KOPT-K1 (cell line): Measurements from ENCODE around the gene CHN2.

Source experiments
- H3K27ac ChIP-seq: fragments of 200-600 bp; sonication (generic); 2 replicates; pipeline ENCODE4 v1.5.1; 2016; ENCODE audit warnings: antibody characterized with exemption, mild to moderate bottlenecking, low read depth, low read length; ENCODE audit not compliant: poor library complexity, severe bottlenecking
- H3K36me3 ChIP-seq: fragments of 200-600 bp; sonication (generic); 2 replicates; pipeline ENCODE4 v1.5.1; 2017; ENCODE audit warnings: antibody characterized with exemption, mild to moderate bottlenecking, low read length, moderate library complexity; ENCODE audit not compliant: insufficient read depth
- H3K9me3 ChIP-seq: fragments of 200-600 bp; sonication (generic); 2 replicates; pipeline ENCODE4 v1.5.1; 2017; ENCODE audit warnings: antibody characterized with exemption, low read length, mild to moderate bottlenecking; ENCODE audit not compliant: insufficient read depth, poor library complexity, severe bottlenecking

CHN2 gene

DNA sequence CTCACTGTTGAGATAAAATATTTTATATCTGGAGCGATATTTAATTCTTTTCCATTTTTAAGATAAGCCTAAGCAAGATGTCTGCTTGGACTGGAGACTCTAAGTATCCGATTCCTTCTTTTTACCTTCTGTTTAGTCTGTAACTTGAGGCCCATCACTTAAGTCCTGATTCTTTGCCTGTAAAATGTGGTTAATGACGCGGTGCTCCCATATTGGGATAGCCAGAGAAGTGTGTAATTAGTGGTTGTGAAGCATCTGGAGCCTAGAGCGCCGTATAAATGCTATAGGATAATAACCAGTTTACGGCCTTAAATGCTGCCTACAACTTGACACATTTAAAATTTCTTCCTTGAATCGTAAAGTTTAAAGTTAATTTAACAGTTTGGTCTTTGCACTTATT is 132.9 kb downstream of the CHN2 start:
- no peaks in the 10 kb centered on the region for H3K36me3 ChIP-seq
- no peaks in the 10 kb centered on the region for H3K9me3 ChIP-seq
- peak overlapping the region; percentile 89 for H3K27ac ChIP-seq

DNA sequence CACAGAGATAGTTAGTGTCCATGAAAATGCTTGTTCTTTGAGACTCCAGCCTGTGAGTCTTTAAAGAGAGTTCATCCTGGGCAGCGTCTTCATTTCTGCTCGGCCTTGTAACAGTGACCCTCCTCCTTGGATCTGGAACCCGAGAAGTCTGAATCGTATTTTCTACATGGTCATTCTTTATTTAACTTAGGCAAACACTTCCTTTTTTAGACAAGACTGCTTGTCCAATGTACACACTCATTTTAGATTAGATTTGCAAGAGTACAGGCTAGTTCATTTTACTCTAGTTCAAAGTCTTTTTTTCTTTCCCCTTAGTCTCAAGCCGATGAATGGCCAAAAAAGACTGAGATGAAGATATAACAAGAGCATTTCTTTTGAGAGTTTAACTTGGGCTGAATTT is 133.5 kb downstream of the CHN2 start:
- Histone ChIP-seq H3K36me3 (no peaks in the 10 kb centered on the region), H3K9me3 (no peaks in the 10 kb centered on the region), H3K27ac (peak overlapping the region; percentile 89)

DNA sequence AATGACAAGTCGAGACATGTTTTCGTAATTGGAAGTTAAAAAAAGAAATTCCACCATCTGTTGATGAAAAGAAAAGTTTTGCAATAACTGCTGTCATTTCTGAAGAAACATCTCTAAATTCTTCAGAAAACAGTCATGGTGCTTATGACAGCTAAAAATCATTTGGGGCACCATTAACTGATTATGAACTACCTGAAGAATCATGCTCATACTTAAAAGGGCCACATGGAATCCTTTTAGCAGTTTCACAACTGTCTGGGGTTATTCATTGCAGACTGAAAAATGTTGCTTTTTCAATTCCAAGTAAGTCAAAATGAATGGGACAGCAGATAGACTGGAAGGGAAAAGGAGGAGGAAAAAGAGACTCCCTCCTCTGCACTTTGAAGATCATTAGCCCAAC is 134.2 kb downstream of the CHN2 start:
- Histone ChIP-seq H3K36me3 (no peaks in the 10 kb centered on the region), H3K9me3 (no peaks in the 10 kb centered on the region), H3K27ac (peak overlapping the region; percentile 89)

DNA sequence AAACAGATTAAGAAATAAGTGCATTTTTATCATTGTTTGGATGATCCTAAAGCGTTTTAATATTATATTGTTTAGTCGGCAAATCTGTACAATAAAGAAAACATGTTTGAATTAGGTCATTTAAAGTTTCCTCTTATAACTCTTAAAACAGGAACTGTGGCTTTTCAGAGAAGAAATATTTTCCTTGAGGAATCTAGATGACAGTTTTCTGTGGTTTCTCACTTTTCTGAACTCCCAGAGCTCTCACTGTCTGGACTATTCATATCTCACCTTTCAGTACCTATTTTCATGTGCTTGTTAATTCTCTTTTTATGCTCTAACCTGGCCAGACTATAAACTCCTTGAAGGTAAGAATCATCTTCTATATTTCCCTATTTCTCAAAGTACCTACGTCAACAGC is 135.1 kb downstream of the CHN2 start:
- Histone ChIP-seq H3K9me3 (no peaks in the 10 kb centered on the region), H3K36me3 (no peaks in the 10 kb centered on the region), H3K27ac (peak overlapping the region; percentile 89)

DNA sequence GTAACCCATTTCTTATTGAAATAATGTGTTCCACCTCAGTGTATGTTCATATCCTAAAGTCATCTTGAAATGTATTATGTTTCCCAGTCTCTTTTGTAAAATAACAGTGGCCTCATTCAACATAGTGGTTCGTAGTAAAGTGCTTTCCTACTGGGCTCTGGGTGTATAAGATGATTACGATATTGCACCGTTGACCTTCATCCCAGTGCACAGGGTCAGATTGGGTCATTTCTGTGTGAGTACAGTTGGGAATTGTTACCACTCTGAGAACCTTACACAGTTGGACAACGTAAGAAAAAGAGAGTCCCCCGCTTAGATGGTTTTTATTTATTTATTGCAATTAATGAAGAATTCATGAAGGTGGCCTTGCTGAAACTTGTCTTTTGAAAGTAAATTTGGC is 135.6 kb downstream of the CHN2 start:
- H3K9me3 ChIP-seq: no peaks in the 10 kb centered on the region
- H3K36me3 ChIP-seq: no peaks in the 10 kb centered on the region
- peak overlapping the region; percentile 89 for H3K27ac ChIP-seq

DNA sequence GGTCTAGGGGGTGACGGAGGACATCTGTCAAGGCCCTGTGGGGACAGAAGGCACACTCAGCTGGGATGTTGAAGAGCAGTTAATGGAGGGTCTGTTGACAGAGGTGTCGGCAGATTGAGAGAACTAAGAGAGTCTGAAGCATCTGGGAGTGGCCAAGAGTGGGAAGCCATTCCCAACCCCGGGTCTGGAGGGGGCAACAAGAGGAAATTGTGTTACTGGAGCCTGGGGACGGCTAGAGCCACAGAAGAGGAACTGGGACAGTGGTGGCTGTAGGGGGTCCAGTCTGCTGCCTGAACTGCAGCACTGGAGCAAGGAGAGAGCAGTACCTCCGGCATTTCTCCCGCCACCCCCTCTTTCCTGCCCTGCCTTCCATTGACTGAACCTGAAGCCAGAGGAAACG is 136.6 kb downstream of the CHN2 start:
- H3K36me3 ChIP-seq: no peaks in the 10 kb centered on the region
- H3K27ac ChIP-seq: peak overlapping the region; percentile 89
- no peaks in the 10 kb centered on the region for H3K9me3 ChIP-seq

DNA sequence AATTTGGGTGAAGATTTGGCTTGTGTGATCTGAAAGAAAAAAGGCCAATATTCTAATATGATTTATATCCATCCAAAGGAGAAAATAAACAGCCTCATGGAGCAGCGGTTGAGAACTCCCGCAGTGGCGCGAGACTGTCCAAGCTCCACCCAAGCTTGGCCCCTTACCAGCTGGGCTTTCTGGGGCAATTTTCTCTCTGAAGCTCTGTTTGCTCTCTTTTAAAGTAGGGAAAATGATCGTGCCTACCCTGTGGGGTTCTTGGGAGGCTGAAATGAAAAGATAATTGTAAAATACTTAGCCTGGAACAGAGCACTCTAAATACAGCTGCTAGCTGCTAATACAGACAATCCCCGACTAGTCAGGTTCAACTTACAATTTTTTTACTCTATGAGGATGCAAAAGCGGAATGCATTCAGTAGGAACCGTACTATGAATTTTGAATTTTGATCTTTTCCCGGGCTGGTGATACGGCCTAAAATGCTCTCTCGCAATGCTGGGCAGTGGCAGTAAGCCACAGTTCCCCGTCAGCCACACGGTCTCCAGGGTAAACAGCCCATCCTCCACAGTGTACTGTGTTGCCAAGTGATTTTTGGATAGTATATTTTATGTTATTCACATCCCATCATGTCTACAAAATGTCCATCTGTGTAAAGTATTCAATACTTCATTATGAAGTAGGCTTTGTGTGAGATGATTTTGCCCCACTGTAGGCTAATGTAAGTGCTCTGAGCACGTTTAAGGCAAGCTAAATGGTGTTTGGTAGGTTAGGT is 137.7 kb downstream of the CHN2 start:
- Histone ChIP-seq H3K27ac (peak overlapping the region; percentile 89), H3K9me3 (no peaks in the 10 kb centered on the region), H3K36me3 (no peaks in the 10 kb centered on the region)

DNA sequence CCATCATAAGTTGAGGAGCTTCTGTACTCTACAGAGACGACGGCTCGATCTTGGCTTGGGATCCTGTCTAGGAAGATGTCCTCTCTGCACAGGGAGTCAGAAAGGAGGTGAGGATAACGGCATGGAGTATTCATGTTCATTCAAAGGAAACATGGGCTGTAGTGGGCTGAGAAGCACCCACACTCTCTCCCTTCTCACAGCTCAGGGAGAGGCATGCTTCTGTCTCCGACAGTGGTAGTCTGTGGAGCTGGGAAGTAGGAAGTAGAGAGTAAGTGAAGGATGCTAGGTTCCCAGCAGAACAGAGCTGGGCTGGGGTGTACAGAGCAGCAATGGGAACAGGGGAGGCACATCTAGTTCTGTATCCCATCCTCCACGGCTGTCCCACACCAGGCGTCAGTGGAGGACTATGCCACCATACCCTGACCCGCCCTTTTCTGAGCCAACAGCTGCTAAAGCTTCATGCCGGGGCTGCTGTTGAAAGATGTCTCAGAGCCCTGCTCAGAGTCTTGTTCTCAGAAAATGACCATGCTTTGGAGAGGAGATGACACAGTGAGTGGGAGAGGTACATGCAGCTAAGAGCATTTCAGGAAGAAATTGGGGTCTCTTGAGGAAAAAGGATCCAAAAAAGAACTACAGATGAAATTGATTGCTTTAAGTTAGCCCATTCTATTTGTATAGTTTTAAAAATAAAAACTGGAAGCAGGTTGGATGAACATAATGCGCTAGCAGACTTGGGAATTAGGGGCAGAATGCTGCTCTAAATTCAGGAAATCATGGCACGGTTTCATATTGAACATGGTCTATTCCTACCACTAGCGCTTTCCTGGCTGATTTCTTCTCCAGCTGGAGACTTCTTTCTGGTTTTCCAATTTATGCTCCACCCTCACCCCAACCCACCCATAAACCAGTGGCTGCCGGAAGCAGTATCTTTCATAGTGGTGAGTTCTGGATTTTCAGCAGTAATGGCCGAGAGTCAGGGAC is 138.6 kb downstream of the CHN2 start:
- Histone ChIP-seq H3K9me3 (no peaks in the 10 kb centered on the region), H3K27ac (peak overlapping the region; percentile 89), H3K36me3 (no peaks in the 10 kb centered on the region)

DNA sequence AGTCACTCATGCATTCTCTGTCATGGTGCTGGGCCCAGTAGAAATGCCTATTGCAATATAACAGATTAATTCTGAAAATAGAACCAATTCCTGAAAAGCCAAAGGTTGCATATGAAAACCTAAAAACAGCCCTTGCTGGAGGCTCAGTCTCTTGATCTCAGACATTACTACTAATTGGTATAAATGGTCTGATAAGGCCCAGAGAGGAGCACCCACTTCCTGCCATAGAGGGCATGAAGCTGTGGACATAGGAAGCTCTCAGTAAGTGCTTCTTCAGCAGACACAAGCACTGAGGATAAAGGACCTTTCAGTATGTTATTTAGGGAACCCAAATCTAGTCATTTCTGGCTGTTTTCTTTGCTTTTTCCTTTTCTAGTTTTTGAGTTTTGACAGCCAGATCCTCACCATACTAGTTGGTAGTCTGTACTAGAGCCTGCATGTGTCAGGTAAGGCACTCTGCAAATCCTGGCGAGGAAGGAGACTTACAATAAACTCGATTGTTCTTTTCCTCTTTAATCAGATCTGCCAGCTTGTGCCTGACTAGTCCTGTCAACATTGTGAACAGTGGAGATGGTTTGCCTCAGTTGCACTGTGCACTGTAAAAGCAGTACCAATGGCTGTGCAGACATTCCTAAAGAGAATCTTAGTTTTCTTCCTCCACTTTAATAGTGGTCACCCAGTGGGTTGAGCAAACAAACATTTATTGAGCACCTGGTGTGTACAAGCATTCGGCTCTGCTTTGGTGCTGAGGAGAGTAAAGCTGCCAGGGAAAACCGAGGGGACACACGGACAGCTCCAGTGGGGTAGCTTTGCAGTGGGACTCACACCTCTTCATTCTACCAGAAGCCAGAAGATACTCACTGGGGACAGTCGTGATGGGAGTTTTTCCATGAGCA is 140.9 kb downstream of the CHN2 start:
- Histone ChIP-seq H3K36me3 (no peaks in the 10 kb centered on the region), H3K9me3 (no peaks in the 10 kb centered on the region), H3K27ac (peak overlapping the region; percentile 98)

DNA sequence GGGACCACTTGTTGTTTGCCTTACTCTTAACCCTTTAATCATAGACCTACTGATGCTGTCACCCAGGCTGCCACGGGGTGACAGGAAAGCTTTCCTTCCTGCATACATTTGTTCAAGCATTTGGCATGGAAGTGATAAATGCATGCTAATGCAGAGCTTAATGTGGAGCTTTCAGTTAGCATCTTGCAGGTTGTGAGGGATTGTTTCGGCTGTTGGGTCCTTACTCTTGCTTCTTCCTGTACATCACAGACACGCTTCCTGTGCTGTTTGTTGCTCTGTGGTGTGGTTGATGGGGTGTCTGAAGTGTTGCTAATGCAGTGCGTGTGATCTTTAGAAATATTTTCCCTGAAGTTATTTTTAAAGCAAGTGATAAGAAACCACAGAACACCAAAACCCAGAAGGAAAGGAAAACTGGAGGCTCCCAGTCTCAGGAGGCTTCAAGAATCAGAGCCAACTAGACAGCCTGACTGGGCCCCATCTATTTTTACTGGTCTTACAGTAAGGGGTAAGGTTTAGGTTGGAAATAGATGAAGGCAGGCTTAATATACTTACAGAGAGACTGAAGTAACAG is 143.1 kb downstream of the CHN2 start:
- no peaks in the 10 kb centered on the region for H3K36me3 ChIP-seq
- H3K9me3 ChIP-seq: no peaks in the 10 kb centered on the region
- H3K27ac ChIP-seq: peak overlapping the region; percentile 98

DNA sequence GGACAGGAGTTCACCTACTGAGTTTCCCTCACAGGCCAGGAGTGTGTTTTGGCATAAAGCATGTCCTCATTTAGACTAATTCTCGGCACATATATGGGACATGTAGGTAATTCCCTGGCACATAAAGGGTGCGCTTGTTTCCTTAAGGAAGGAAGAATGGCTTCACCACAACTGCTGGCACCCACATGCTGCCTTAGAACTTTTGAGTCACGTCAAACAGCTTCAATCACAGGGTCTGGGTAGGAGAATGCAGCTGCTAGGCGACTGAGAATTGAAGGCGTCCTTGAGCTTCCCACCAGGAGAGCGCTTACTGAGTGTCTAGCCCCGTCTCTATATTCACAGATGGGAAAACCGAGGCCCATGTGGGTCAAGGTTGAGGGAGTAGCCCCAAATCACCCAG is 146.1 kb downstream of the CHN2 start:
- H3K27ac ChIP-seq: peak overlapping the region; percentile 98
- H3K9me3 ChIP-seq: no peaks in the 10 kb centered on the region
- H3K36me3 ChIP-seq: no peaks in the 10 kb centered on the region

DNA sequence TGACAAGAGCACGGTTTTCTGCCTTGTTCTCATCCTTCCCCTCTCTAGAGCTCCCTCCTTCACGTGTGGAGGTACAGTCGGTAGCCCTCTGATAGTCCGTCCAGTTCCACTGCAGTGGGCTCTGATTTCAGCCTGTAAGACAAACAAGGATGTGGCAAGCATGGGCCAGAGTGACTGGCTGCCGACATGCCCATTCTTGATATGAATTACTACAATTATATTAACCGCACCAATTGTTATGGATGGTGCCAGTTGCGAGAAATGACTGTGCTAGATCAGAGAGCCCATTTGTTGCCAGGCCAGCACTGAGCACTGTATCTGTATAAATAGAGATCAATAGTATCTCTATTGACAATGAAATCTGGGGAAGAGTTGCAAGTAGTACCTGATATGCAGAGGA is 146.6 kb downstream of the CHN2 start:
- H3K9me3 ChIP-seq: no peaks in the 10 kb centered on the region
- H3K27ac ChIP-seq: peak overlapping the region; percentile 98
- no peaks in the 10 kb centered on the region for H3K36me3 ChIP-seq

DNA sequence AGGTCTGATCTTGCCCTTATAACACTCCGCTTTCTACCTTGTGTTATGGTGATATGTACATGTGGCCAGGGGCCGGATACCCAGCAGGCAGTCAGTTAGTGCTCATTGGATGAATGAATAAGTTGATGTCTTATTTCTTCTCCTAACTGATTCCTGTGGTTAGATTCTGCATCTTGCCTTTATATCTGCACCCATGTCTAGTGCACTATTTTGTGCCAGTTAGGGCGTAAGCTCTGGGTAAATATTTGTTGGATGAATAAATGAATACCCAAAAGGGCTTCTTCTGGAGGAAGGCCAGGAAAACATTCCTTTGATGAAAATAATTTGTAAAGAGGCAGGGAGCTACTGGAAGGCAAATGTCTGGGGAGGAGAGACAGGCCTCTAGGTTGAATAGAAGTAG is 148.2 kb downstream of the CHN2 start:
- H3K36me3 ChIP-seq: no peaks in the 10 kb centered on the region; the same call in 1 of the 2 replicates
- H3K9me3 ChIP-seq: no peaks in the 10 kb centered on the region
- H3K27ac ChIP-seq: peak overlapping the region; percentile 98

DNA sequence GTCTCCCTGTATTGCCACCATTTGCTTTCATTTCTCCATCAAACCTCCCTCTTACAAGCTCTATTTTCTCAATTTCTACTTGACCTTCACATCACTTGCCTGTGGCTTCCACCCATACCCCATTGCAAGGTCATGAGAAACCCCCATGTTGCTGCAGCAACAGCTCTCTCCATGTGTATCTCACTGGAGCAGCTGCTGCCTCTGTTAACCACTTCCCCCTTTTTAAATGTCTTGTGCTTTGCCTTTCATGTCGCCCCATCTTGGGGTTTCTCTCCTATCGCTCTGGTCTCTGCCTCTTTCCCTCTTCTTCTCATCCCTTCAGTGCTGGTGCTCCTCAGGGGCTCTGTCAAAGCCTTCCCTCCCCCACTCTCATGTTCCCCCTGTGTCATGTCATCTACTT is 148.8 kb downstream of the CHN2 start:
- no peaks in the 10 kb centered on the region; the same call in 1 of the 2 replicates for H3K36me3 ChIP-seq
- H3K9me3 ChIP-seq: no peaks in the 10 kb centered on the region
- peak overlapping the region; percentile 98 for H3K27ac ChIP-seq
